H1 (cell line): Measurements from ENCODE around the gene FAM177B. TPM values are rescaled to one million over a fixed set of nuclear protein-coding genes. Genes with fewer than 3 reads are reported as not detected.

ENCODE experiments used
- CTCF ChIA-PET: fragments of 300-600 bp; sonication (Branson Sonifier 250); formaldehyde crosslinking; loops from one replicate; lab custom pipeline; 2021; ENCODE audit not compliant: partially characterized antibody; lab: Charles Lee
- POLR2A ChIA-PET: fragments of 300-600 bp; sonication (Branson Sonifier 250); formaldehyde crosslinking; loops from one replicate; lab custom pipeline; 2021; ENCODE audit warnings: inconsistent platforms; ENCODE audit not compliant: partially characterized antibody; lab: Charles Lee
- DNase-seq, 2 experiments: peaks; one replicate each; pipeline versions ENCODE4 v3.0.0 to v3.0.0-alpha.2; 2010 to 2022; ENCODE audit warnings: low spot score in 2 of 2, low read depth in 1 of 2, mixed read lengths in 1 of 2
- FAIRE-seq: peaks from 2 replicates; lab custom pipeline; 2011; peaks lifted over from hg19 to GRCh38; lab: Jason Lieb, UNC
- H2AFZ ChIP-seq: 2 replicates; pipeline ENCODE4 v1.8.1; 2012; ENCODE audit warnings: low read length, inconsistent platforms
- H2AK5ac ChIP-seq: 2 replicates; pipeline ENCODE4 v1.6.1; 2013; ENCODE audit warnings: low read depth, low read length
- H2BK120ac ChIP-seq: replicated peaks from 2 replicates; pipeline ENCODE3; 2013; ENCODE audit warnings: low read depth, low read length, inconsistent platforms
- H2BK12ac ChIP-seq: 2 replicates; pipeline ENCODE4 v1.6.1; 2013; ENCODE audit warnings: low read depth, low read length
- H2BK15ac ChIP-seq: 2 replicates; pipeline ENCODE4 v1.6.1; 2013; ENCODE audit warnings: low read length
- H2BK20ac ChIP-seq: 2 replicates; pipeline ENCODE4 v1.6.1; 2013; ENCODE audit warnings: low read length
- H2BK5ac ChIP-seq: 2 replicates; pipeline ENCODE4 v1.6.1; 2013; ENCODE audit warnings: low read depth, low read length
- H3K14ac ChIP-seq: 2 replicates; pipeline ENCODE4 v1.6.1; 2013; ENCODE audit warnings: inconsistent platforms; ENCODE audit not compliant: insufficient read length
- H3K18ac ChIP-seq: 2 replicates; pipeline ENCODE4 v1.6.1; 2013; ENCODE audit warnings: low read length; ENCODE audit errors: extremely low read depth
- H3K23ac ChIP-seq: 2 replicates; pipeline ENCODE4 v1.6.1; 2013; ENCODE audit warnings: inconsistent platforms; ENCODE audit not compliant: insufficient read length
- H3K23me2 ChIP-seq: 2 replicates; pipeline ENCODE4 v1.6.1; 2013; ENCODE audit warnings: low read depth, low read length
- H3K27ac ChIP-seq: 2 replicates; pipeline ENCODE4 v1.6.1; 2011; ENCODE audit warnings: low read depth, low read length, inconsistent platforms
- H3K27me3 ChIP-seq, 4 experiments: replicated peaks in 1 of 4; 1 replicate in 1 of 4; 2 replicates in 3 of 4; pipeline versions ENCODE4 v1.6.1 to v1.8.1; 2011 to 2013; ENCODE audit warnings: low read length in 3 of 4, mild to moderate bottlenecking in 3 of 4, inconsistent platforms in 2 of 4, mixed read lengths in 2 of 4, moderate library complexity in 1 of 4; ENCODE audit not compliant: control insufficient read depth in 3 of 4, insufficient read depth in 3 of 4; ENCODE audit errors: extremely low read depth in 1 of 4
- H3K36me3 ChIP-seq, 4 experiments: 2 replicates each; pipeline versions ENCODE4 v1.6.1 to v1.8.1; 2011 to 2013; ENCODE audit warnings: mild to moderate bottlenecking in 4 of 4, low read length in 3 of 4, moderate library complexity in 2 of 4, control low read depth in 1 of 4, inconsistent platforms in 1 of 4; ENCODE audit not compliant: insufficient read depth in 4 of 4, control insufficient read depth in 2 of 4
- H3K4ac ChIP-seq: replicated peaks from 2 replicates; pipeline ENCODE3; 2013; ENCODE audit warnings: low read length, low read depth, mixed read lengths, inconsistent platforms; ENCODE audit not compliant: insufficient read length
- H3K4me1 ChIP-seq, 4 experiments: replicated peaks in 1 of 4; 1 replicate in 1 of 4; 2 replicates in 3 of 4; pipeline versions ENCODE4 v1.6.1 to v1.8.1; 2011 to 2013; ENCODE audit warnings: low read length in 3 of 4, inconsistent platforms in 2 of 4, mixed read lengths in 1 of 4; ENCODE audit not compliant: insufficient read depth in 4 of 4, control insufficient read depth in 3 of 4
- H3K4me2 ChIP-seq, 2 experiments: 2 replicates each; pipeline versions ENCODE4 v1.6.1 to v1.8.1; 2011 to 2013; ENCODE audit warnings: low read depth in 2 of 2, low read length in 2 of 2, control low read depth in 1 of 2, inconsistent platforms in 1 of 2, mild to moderate bottlenecking in 1 of 2; ENCODE audit not compliant: insufficient read depth in 1 of 2
- H3K4me3 ChIP-seq, 4 experiments: fragments of 200-600, 300-600 bp in 1 of 4; sonication (generic), shearing (Covaris generic), sonication (Bioruptor Twin) in 1 of 4; 2 replicates each; pipeline versions ENCODE4 v1.5.1 to v1.8.1; 2011 to 2016; ENCODE audit warnings: low read length in 4 of 4, low read depth in 3 of 4, control low read depth in 2 of 4, inconsistent platforms in 2 of 4, mild to moderate bottlenecking in 2 of 4, mixed read lengths in 1 of 4, moderate library complexity in 1 of 4; ENCODE audit not compliant: insufficient read depth in 2 of 4; ENCODE audit errors: extremely low read depth in 1 of 4
- H3K56ac ChIP-seq: replicated peaks from 2 replicates; pipeline ENCODE3; 2013; ENCODE audit warnings: low read depth, mild to moderate bottlenecking, mixed read lengths, low read length, inconsistent platforms; ENCODE audit not compliant: insufficient read length
- H3K79me1 ChIP-seq: 2 replicates; pipeline ENCODE4 v1.6.1; 2013; ENCODE audit warnings: low read depth, low read length, control low read depth
- H3K79me2 ChIP-seq, 2 experiments: 2 replicates each; pipeline versions ENCODE4 v1.6.1 to v1.8.1; 2012 to 2013; ENCODE audit warnings: low read length in 2 of 2, mild to moderate bottlenecking in 2 of 2, inconsistent platforms in 1 of 2; ENCODE audit not compliant: insufficient read depth in 2 of 2, control insufficient read depth in 1 of 2
- H3K9ac ChIP-seq, 4 experiments: replicated peaks in 1 of 4; 1 replicate in 1 of 4; 2 replicates in 3 of 4; pipeline versions ENCODE4 v1.6.1 to v1.8.1; 2011 to 2013; ENCODE audit warnings: low read depth in 3 of 4, low read length in 3 of 4, control low read depth in 2 of 4, mild to moderate bottlenecking in 2 of 4, moderate library complexity in 2 of 4, inconsistent platforms in 1 of 4; ENCODE audit errors: extremely low read depth in 1 of 4
- H3K9me3 ChIP-seq, 2 experiments: 2 replicates each; pipeline versions ENCODE4 v1.6.1 to v1.8.1; 2012 to 2013; ENCODE audit warnings: mild to moderate bottlenecking in 2 of 2, moderate library complexity in 2 of 2, control low read depth in 1 of 2, inconsistent platforms in 1 of 2, low read depth in 1 of 2, low read length in 1 of 2, mixed read lengths in 1 of 2; ENCODE audit not compliant: insufficient read depth in 2 of 2
- H4K20me1 ChIP-seq, 2 experiments: replicated peaks in 1 of 2; 2 replicates each; pipeline versions ENCODE3 to v1.8.1; 2011 to 2013; ENCODE audit warnings: inconsistent platforms in 2 of 2, low read length in 2 of 2, mild to moderate bottlenecking in 1 of 2; ENCODE audit not compliant: insufficient read depth in 2 of 2, control insufficient read depth in 1 of 2
- H4K5ac ChIP-seq: 2 replicates; pipeline ENCODE4 v1.6.1; 2013; ENCODE audit warnings: low read length, low read depth, mixed read lengths, inconsistent platforms; ENCODE audit not compliant: insufficient read length
- H4K8ac ChIP-seq: 2 replicates; pipeline ENCODE4 v1.8.0; 2013; ENCODE audit warnings: mild to moderate bottlenecking, moderate library complexity, low read length, inconsistent platforms; ENCODE audit not compliant: insufficient read depth; ENCODE audit errors: extremely low read depth
- H4K91ac ChIP-seq: replicated peaks from 2 replicates; pipeline ENCODE3; 2013; ENCODE audit warnings: low read length, mixed read lengths, inconsistent platforms; ENCODE audit not compliant: insufficient read length
- CBX8 ChIP-seq: fragments of 300-800, 300-1000 bp; sonication (generic); IDR thresholded peaks from 2 replicates; pipeline ENCODE4 v1.7.1; 2016; ENCODE audit warnings: low read depth, low read length, borderline replicate concordance
- CREB1 ChIP-seq: IDR thresholded peaks from 2 replicates; pipeline ENCODE4 v1.6.1; 2012; ENCODE audit warnings: inconsistent platforms
- EGR1 ChIP-seq: IDR thresholded peaks from 2 replicates; pipeline ENCODE4 v1.6.1; 2011; ENCODE audit warnings: low read depth, low read length, borderline replicate concordance
- KDM4A ChIP-seq: IDR thresholded peaks from one replicate; pipeline ENCODE4 v1.7.1; 2012; ENCODE audit warnings: low read depth, mild to moderate bottlenecking, moderate library complexity, low read length, inconsistent platforms; ENCODE audit not compliant: severe bottlenecking
- POLR2AphosphoS5 ChIP-seq: IDR thresholded peaks from 2 replicates; pipeline ENCODE4 v1.6.1; 2011; ENCODE audit warnings: low read depth, low read length
- SP2 ChIP-seq: IDR thresholded peaks from 2 replicates; pipeline ENCODE4 v1.6.1; 2012; ENCODE audit warnings: mild to moderate bottlenecking, low read length, inconsistent platforms
- SP4 ChIP-seq: IDR thresholded peaks from 2 replicates; pipeline ENCODE4 v1.6.1; 2012; ENCODE audit warnings: low read length, inconsistent platforms
- WGBS, 2 experiments: shearing (Covaris generic) in 1 of 2; methylation state at CpG; one replicate each; pipeline versions ENCODE4 v1.1.6 to v1.1.7; 2013 to 2015; ENCODE audit warnings: low lambda C conversion rate in 2 of 2, mixed read lengths in 2 of 2, inconsistent platforms in 1 of 2, low coverage in 1 of 2, missing lambda C conversion rate in 1 of 2; ENCODE audit not compliant: insufficient replicate concordance in 2 of 2, insufficient coverage in 1 of 2, insufficient read length in 1 of 2; ENCODE audit errors: extremely low coverage in 1 of 2, missing lambda C conversion rate in 1 of 2; 5-methylcytosine and 5-hydroxymethylcytosine counted together
- polyA plus RNA-seq, 7 experiments: library from polyadenylated mRNA; depleted of rRNA in 3 of 7; stranded (reverse) in 5 of 7; unstranded in 2 of 7; fragments of >200 nt in 5 of 7; fragments of 200-250 nt in 2 of 7; gene quantifications; 1 replicate in 5 of 7; 2 replicates in 1 of 7; 4 replicates in 1 of 7; pipeline versions ENCODE4 v1.2.1 to v1.2.3, GENCODE V29; 2011 to 2013; ENCODE audit warnings: missing spikeins in 2 of 7, mixed read lengths in 2 of 7
- total RNA-seq: library from RNA; stranded (reverse); fragmentation: NEBNext Ultra II Directional; extraction: Animal tissue kit (Norgen Biotek cat#: 25700); gene quantifications from 2 replicates; pipeline ENCODE4 v1.2.1, GENCODE V29; 2021

Gene FAM177B
- total and polyA plus RNA-seq, 2 of the 8 experiments (the other 6 are each of a cell fraction or from before 2014, with no cell fraction given) = 0.06 TPM; not detected in 1

DNA sequence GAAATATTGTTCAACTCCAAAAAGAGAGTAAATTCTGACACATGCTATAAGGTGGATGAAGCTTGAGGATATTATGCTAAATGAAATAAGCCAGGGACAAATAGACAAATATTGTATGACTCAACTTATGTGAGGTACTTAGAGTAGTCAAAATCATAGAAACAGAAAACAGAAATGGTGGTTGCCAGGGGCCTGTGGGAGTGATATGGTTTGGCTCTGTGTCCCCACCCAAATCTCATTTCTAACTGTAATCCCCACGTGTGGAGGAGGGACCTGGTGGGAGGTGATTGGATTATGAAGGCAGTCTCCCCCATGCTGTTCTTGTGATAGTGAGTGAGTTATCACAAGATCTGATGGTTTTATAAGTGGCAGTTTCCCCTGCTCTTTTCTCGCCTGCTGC is 53.1 kb downstream of the FAM177B start:
- no peak overlapping the region for H3K4me3 ChIP-seq
- H3K56ac ChIP-seq = no peak overlapping the region
- TF ChIP-seq KDM4A (no peak), CREB1 (no peak), SP2 (no peak), EGR1 (no peak), POLR2AphosphoS5 (no peak), SP4 (no peak), CBX8 (no peak)
- TF ChIP-seq, all 59 proteins: peak for 0
- Histone ChIP-seq H3K14ac (no peak overlapping the region), H3K23ac (no peak overlapping the region), H3K36me3 (no peaks in the 10 kb centered on the region), H3K4ac (no peak overlapping the region), H2AFZ (no peak overlapping the region), H3K9me3 (no peaks in the 10 kb centered on the region; a peak in 1 of 4 replicates), H2BK120ac (no peak overlapping the region), H3K9ac (no peak overlapping the region), H3K23me2 (no peaks in the 10 kb centered on the region), H2BK15ac (no peak overlapping the region), H4K91ac (no peak overlapping the region), H3K27me3 (no peaks in the 10 kb centered on the region; a peak in 1 of 7 replicates), H2BK12ac (no peak overlapping the region), H4K8ac (no peak overlapping the region), H3K4me2 (no peak overlapping the region), H3K79me1 (no peaks in the 10 kb centered on the region), H2BK5ac (no peak overlapping the region), H2BK20ac (no peak overlapping the region), H4K20me1 (no peaks in the 10 kb centered on the region), H3K18ac (no peak overlapping the region), H2AK5ac (no peak overlapping the region), H4K5ac (no peak overlapping the region), H3K79me2 (no peaks in the 10 kb centered on the region), H3K4me1 (no peaks in the 10 kb centered on the region; a peak in 1 of 7 replicates), H3K27ac (no peak overlapping the region)
- ChIA-PET POLR2A (no interaction called here), CTCF (interaction anchor here (1.0 to 7.0 kb wide), 6 partner anchors 8 to 340 kb away, joined by 3 to 163 read pairs (median 6); no protein-coding TSS in a partner anchor)
- no peak for FAIRE-seq
- 82% methylated on average over 2 of the region's 2 CpGs; no CpG with 5 or more reads in 1 of the 2 experiments for WGBS, 2 experiments
- DNase-seq = no peak
